Common myeloid progenitor, CD34-positive (primary cell): ENCODE measurements around the gene MYOF.

Experiments
- CTCF ChIA-PET: fragments of 350-600 bp; sonication (Branson Sonifier 250); formaldehyde crosslinking; loops from one replicate; lab custom pipeline; 2021; ENCODE audit warnings: antibody characterized with exemption; lab: Charles Lee
- POLR2A ChIA-PET: fragments of 350-600 bp; sonication (Branson Sonifier 250); formaldehyde crosslinking; loops from one replicate; lab custom pipeline; 2021; ENCODE audit warnings: antibody characterized with exemption; lab: Charles Lee
- DNase-seq, 3 donors: peaks; one replicate each; pipeline versions ENCODE4 v3.0.0 to v3.0.0-alpha.2; 2013
- H3K27ac ChIP-seq, 2 experiments: 1 replicate in 1 of 2; 2 replicates in 1 of 2; pipeline ENCODE4 v1.7.0; 2013; ENCODE audit warnings: inconsistent platforms in 2 of 2, low read length in 2 of 2, mild to moderate bottlenecking in 2 of 2, low read depth in 1 of 2, moderate library complexity in 1 of 2; ENCODE audit not compliant: severe bottlenecking in 2 of 2, insufficient read depth in 1 of 2, poor library complexity in 1 of 2
- H3K27me3 ChIP-seq, 5 experiments: replicated peaks in 2 of 5; 1 replicate in 3 of 5; 2 replicates in 2 of 5; pipeline versions ENCODE4 v1.6.1 to v1.7.0; 2013; ENCODE audit warnings: low read length in 4 of 5, mild to moderate bottlenecking in 2 of 5, moderate library complexity in 2 of 5, inconsistent platforms in 1 of 5; ENCODE audit not compliant: insufficient read depth in 5 of 5, control insufficient read depth in 4 of 5
- H3K36me3 ChIP-seq, 4 experiments: 1 replicate in 2 of 4; 2 replicates in 2 of 4; pipeline versions ENCODE4 v1.6.1 to v1.7.0; 2013; ENCODE audit warnings: low read length in 3 of 4, control low read depth in 1 of 4, mild to moderate bottlenecking in 1 of 4; ENCODE audit not compliant: control insufficient read depth in 4 of 4, insufficient read depth in 4 of 4
- H3K4me1 ChIP-seq, 4 experiments: 1 replicate in 3 of 4; 2 replicates in 1 of 4; pipeline versions ENCODE4 v1.6.1 to v1.7.1; 2013; ENCODE audit warnings: low read length in 3 of 4, mild to moderate bottlenecking in 3 of 4, control low read depth in 1 of 4, inconsistent platforms in 1 of 4, moderate library complexity in 1 of 4; ENCODE audit not compliant: control insufficient read depth in 4 of 4, insufficient read depth in 4 of 4; ENCODE audit errors: control extremely low read depth in 1 of 4
- H3K4me3 ChIP-seq, 7 experiments: 1 replicate in 4 of 7; 2 replicates in 3 of 7; pipeline versions ENCODE4 v1.5.1 to v1.7.0; 2013; ENCODE audit warnings: mild to moderate bottlenecking in 7 of 7, low read length in 6 of 7, moderate library complexity in 6 of 7, inconsistent platforms in 2 of 7, low read depth in 2 of 7, control low read depth in 1 of 7; ENCODE audit not compliant: insufficient read depth in 4 of 7, control insufficient read depth in 1 of 7; ENCODE audit errors: extremely low read depth in 1 of 7
- H3K9me3 ChIP-seq, 5 experiments: 1 replicate in 4 of 5; 2 replicates in 1 of 5; pipeline versions ENCODE4 v1.6.1 to v1.7.1; 2013; ENCODE audit warnings: low read length in 4 of 5, mild to moderate bottlenecking in 2 of 5, inconsistent platforms in 1 of 5, low read depth in 1 of 5, moderate library complexity in 1 of 5; ENCODE audit not compliant: control insufficient read depth in 4 of 5, insufficient read depth in 2 of 5; ENCODE audit errors: control extremely low read depth in 1 of 5
- WGBS: methylation state at CpG from one replicate; pipeline ENCODE4 v1.1.5; 2013; ENCODE audit not compliant: insufficient coverage; 5-methylcytosine and 5-hydroxymethylcytosine counted together

Gene MYOF

DNA sequence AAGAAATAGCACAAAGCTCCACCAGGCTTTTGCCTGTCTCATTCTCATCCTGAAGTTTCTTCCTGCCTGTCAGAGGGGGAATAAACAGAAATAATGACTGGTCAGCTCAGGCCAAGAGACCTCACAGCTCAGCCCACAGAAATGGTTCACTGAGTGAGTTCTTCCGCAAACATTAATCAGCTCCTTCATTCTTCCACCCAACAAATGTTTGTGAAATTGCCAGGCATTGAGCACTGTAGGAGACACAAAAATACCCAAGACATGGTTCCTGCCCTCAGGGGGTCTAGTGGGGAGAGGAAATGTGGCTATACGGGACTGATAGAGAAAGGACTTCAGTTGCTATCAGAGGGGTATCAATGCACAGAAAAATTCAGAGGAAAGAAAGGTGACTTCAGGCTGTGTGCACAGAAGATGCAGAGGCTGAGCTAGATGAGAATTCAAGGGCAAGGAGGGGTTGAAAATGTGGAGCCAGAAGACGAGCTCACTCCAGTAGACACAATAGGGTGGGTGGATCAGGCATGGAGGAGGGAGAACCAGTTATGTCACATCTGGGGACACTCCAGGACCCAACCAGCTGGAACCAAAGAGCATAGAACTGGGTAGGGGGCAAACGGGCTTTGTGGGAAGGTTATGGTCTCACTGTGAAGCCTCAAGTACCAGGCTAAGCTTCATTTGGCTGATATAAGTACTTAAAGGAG, 20.9 kb downstream of the MYOF start:
- Histone ChIP-seq H3K36me3 (no peaks in the 10 kb centered on the region), H3K27me3 (no peaks in the 10 kb centered on the region), H3K27ac (no peak overlapping the region), H3K4me3 (no peak overlapping the region), H3K4me1 (peaks cover 0 to 28% (median 6%) of the 10 kb centered on the region in 4 experiments), H3K9me3 (no peaks in the 10 kb centered on the region)
- POLR2A ChIA-PET: interaction anchor here (0.6 kb wide), 1 partner anchor 243 kb away, joined by 3 read pairs; no protein-coding TSS in a partner anchor
- CTCF ChIA-PET: interaction anchor here (1.0 to 2.9 kb wide), 6 partner anchors 10 to 85 kb away, joined by 3 to 12 read pairs (median 3); partner anchors contain the start of gene MYOF
- no peak for DNase-seq
- 88% methylated on average over 2 of the region's 4 CpGs for whole genome bisulfite sequencing

- DNase-seq: no peak
- POLR2A ChIA-PET: no interaction called here
- Histone ChIP-seq H3K4me1 (peaks cover 0 to 21% (median 6%) of the 10 kb centered on the region in 4 experiments), H3K9me3 (no peaks in the 10 kb centered on the region), H3K36me3 (no peaks in the 10 kb centered on the region), H3K4me3 (no peak overlapping the region), H3K27me3 (no peaks in the 10 kb centered on the region), H3K27ac (no peak overlapping the region)
- CTCF ChIA-PET: interaction anchor here (1.6 to 2.2 kb wide), 2 partner anchors 12 to 23 kb away, joined by 5 to 7 read pairs; no protein-coding TSS in a partner anchor
- WGBS: no CpG with 5 or more reads among the region's 3 CpGs
Measured at GRCh38 chr10:93459466-93459865, 22.7 kb downstream of the MYOF start.

DNA sequence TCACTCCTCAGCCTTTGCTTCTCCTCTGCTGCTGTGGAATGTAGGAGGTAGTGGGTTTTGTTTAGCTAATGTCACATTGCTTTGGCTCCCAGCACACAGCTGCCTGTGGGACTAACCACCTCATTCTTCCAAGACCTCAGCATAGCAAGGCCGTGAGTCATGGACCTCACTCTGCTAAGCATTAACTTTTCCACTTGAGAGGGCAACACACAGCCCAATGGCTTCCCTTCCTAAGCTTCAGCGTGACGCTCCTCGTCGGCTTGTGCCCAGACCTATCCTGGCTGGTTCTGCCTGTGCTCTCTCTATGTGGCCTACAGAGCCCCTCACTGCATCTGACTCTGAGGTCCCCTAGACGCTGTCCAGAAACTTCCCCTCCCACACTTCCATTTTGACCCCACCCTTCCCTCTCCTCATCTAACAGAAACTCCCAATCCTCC, 23.3 kb downstream of the MYOF start:
- no peak for DNase-seq
- CTCF ChIA-PET: interaction anchor here (1.6 kb wide), 1 partner anchor 24 kb away, joined by 5 read pairs; no protein-coding TSS in a partner anchor
- Histone ChIP-seq H3K4me1 (peaks cover 0 to 15% (median 6%) of the 10 kb centered on the region in 4 experiments), H3K36me3 (no peaks in the 10 kb centered on the region), H3K27me3 (no peaks in the 10 kb centered on the region), H3K9me3 (no peaks in the 10 kb centered on the region), H3K27ac (no peak overlapping the region), H3K4me3 (no peak overlapping the region)
- WGBS: 100% methylated on average over 4 of the region's 6 CpGs
- POLR2A ChIA-PET: no interaction called here

GRCh38 chr10:93457511-93457910, 24.6 kb downstream of the MYOF start:
- DNase-seq: no peak
- H3K9me3 ChIP-seq: no peaks in the 10 kb centered on the region
- no peaks in the 10 kb centered on the region for H3K27me3 ChIP-seq
- no peak overlapping the region for H3K27ac ChIP-seq
- H3K4me1 ChIP-seq: peaks cover 0 to 4% (median 1%) of the 10 kb centered on the region in 4 experiments
- ChIA-PET CTCF (no interaction called here), POLR2A (no interaction called here)
- WGBS: 100% methylated on average over 1 of the region's 8 CpGs
- H3K4me3 ChIP-seq: no peak overlapping the region
- H3K36me3 ChIP-seq: no peaks in the 10 kb centered on the region

GRCh38 chr10:93456480-93456879, 25.7 kb downstream of the MYOF start:
- ChIA-PET POLR2A (interaction anchor here (0.5 kb wide), 1 partner anchor 16 kb away, joined by 3 read pairs; no protein-coding TSS in a partner anchor), CTCF (interaction anchor here (1.3 kb wide), 2 partner anchors 26 to 80 kb away, joined by 3 to 6 read pairs; partner anchors contain the start of gene MYOF)
- Histone ChIP-seq H3K27me3 (no peaks in the 10 kb centered on the region), H3K4me3 (no peak overlapping the region), H3K36me3 (no peaks in the 10 kb centered on the region), H3K4me1 (peaks cover 0 to 2% (median 0%) of the 10 kb centered on the region in 4 experiments), H3K9me3 (no peaks in the 10 kb centered on the region), H3K27ac (no peak overlapping the region)
- no peak for DNase-seq
- 100% methylated on average over 1 of the region's 7 CpGs for WGBS

GRCh38 chr10:93454736-93455135, 27.4 kb downstream of the MYOF start:
- CTCF ChIA-PET: interaction anchor here (0.9 kb wide), 1 partner anchor 11 kb away, joined by 5 read pairs; no protein-coding TSS in a partner anchor
- no peak for DNase-seq
- 100% methylated on average over 2 of the region's 7 CpGs for WGBS
- POLR2A ChIA-PET: no interaction called here
- no peaks in the 10 kb centered on the region for H3K9me3 ChIP-seq
- H3K4me3 ChIP-seq: no peak overlapping the region
- H3K36me3 ChIP-seq: no peaks in the 10 kb centered on the region
- peaks cover 0 to 2% (median 0%) of the 10 kb centered on the region in 4 experiments for H3K4me1 ChIP-seq
- H3K27ac ChIP-seq: no peak overlapping the region
- no peaks in the 10 kb centered on the region for H3K27me3 ChIP-seq

- ChIA-PET CTCF (interaction anchor here (0.9 kb wide), 1 partner anchor 10 kb away, joined by 5 read pairs; no protein-coding TSS in a partner anchor), POLR2A (no interaction called here)
- Histone ChIP-seq H3K9me3 (no peaks in the 10 kb centered on the region), H3K27ac (no peak overlapping the region), H3K4me3 (no peak overlapping the region), H3K36me3 (no peaks in the 10 kb centered on the region), H3K4me1 (peaks cover 0 to 2% (median 0%) of the 10 kb centered on the region in 4 experiments), H3K27me3 (no peaks in the 10 kb centered on the region)
- WGBS: 100% methylated on average over 1 of the region's 2 CpGs
- no peak for DNase-seq
Measured at GRCh38 chr10:93454146-93454545, 28.0 kb downstream of the MYOF start.
